ENCODE results near the gene MTNR1A. TPM values are rescaled to one million over a fixed set of nuclear protein-coding genes. Genes with fewer than 3 reads are reported as not detected.

The MTNR1A gene
- total and polyA plus RNA-seq, 2 experiments from 2014 or later, result 0.10 to 0.60 TPM

DNA sequence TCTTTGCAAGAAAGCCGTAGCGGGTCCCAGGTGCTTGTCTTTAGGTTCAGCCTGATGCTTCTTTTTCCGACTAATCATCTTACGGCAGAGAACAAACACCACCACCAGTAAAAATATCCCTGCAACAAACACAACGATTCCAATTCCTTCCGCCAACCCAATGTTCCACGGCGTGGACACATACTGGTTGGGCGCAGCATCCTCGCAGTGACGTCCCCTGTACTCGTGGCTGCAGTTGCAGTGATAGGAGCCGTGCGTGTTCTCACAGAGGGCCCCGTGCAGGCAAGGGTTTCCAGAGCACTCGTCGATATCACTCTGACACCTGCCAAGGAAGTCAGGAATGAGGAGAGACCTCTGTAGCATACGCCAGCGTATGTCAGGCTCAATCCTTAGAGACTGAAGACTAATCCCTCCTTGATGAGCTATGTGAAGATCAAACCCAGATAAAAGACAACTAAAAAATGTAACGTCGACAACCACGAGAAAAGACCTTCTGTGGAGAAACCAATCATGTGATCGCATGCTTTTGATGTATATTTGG is 41.6 kb upstream of the MTNR1A start:
- no peak for DNase-seq (ENCODE audit: low read depth in 1 of 2, low spot score in 1 of 2)
- no peaks in the 10 kb centered on the region for H3K4me1 ChIP-seq (ENCODE audit: low read depth)
- peaks cover 74% of the 10 kb centered on the region for H3K36me3 ChIP-seq
- no peak overlapping the region for H3K4me3 ChIP-seq
- no peaks in the 10 kb centered on the region for H3K27me3 ChIP-seq
- TF ChIP-seq, protein P1, sequence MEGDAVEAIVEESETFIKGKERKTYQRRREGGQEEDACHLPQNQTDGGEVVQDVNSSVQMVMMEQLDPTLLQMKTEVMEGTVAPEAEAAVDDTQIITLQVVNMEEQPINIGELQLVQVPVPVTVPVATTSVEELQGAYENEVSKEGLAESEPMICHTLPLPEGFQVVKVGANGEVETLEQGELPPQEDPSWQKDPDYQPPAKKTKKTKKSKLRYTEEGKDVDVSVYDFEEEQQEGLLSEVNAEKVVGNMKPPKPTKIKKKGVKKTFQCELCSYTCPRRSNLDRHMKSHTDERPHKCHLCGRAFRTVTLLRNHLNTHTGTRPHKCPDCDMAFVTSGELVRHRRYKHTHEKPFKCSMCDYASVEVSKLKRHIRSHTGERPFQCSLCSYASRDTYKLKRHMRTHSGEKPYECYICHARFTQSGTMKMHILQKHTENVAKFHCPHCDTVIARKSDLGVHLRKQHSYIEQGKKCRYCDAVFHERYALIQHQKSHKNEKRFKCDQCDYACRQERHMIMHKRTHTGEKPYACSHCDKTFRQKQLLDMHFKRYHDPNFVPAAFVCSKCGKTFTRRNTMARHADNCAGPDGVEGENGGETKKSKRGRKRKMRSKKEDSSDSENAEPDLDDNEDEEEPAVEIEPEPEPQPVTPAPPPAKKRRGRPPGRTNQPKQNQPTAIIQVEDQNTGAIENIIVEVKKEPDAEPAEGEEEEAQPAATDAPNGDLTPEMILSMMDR (IDR thresholded peaks at IDR 0.05; ENCODE audit: low read depth, low read length), result no peak
- H3K27ac ChIP-seq, result no peak overlapping the region
- H3K9me3 ChIP-seq (ENCODE audit: low read depth), result no peaks in the 10 kb centered on the region

DNA sequence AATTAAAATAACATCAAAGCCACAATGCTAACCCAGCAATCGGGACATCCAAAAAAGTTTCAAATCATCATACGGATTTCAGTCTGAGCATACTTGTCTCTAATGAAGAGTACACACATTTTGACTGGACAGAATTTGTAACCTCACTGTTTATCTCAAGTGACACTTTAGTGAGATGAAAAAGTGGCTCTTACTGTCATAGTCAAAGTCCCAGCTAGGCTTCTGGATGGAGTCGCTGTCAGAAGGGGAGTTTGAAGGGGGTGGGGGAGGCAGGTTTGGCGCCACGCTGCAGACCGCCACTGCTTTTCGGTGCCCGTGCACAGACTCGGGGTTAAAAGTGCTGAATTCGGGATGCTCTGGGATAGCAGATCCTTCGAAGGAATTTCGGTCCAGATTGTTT is 41.0 kb upstream of the MTNR1A start:
- peaks cover 69% of the 10 kb centered on the region for H3K36me3 ChIP-seq
- H3K4me3 ChIP-seq, result no peak overlapping the region
- no peak for DNase-seq (ENCODE audit: low read depth in 1 of 2, low spot score in 1 of 2)
- no peaks in the 10 kb centered on the region for H3K4me1 ChIP-seq (ENCODE audit: low read depth)
- H3K27ac ChIP-seq, result no peak overlapping the region
- TF ChIP-seq, protein P1 (IDR thresholded peaks at IDR 0.05; ENCODE audit: low read depth, low read length), result no peak
- H3K27me3 ChIP-seq, result no peaks in the 10 kb centered on the region
- no peaks in the 10 kb centered on the region for H3K9me3 ChIP-seq (ENCODE audit: low read depth)

DNA sequence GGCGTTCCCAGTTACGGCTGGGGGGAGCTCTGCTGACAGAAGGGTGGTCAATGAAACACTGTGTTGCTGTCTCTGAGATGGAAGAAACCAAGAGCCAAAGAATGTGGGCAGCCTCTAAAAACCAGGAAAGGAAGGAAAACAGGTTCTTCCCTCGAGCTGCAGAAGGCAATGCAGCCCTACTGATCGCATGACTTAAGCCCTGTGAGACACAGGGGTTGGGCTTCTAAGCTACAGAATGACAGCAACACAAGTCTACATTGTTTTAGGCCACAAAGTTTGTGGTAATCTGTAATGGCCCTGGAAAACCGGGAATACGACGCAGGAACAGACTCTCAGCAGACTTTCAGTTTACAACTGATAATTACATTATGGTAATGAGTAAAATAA is 38.2 kb upstream of the MTNR1A start:
- H3K36me3 ChIP-seq, result peaks cover 50% of the 10 kb centered on the region
- no peak for DNase-seq (ENCODE audit: low read depth in 1 of 2, low spot score in 1 of 2)
- no peak overlapping the region for H3K27ac ChIP-seq
- H3K4me1 ChIP-seq (ENCODE audit: low read depth), result no peaks in the 10 kb centered on the region
- TF ChIP-seq, protein P1 (IDR thresholded peaks at IDR 0.05; ENCODE audit: low read depth, low read length), result no peak
- H3K27me3 ChIP-seq, result no peaks in the 10 kb centered on the region
- no peak overlapping the region for H3K4me3 ChIP-seq
- no peaks in the 10 kb centered on the region for H3K9me3 ChIP-seq (ENCODE audit: low read depth)

DNA sequence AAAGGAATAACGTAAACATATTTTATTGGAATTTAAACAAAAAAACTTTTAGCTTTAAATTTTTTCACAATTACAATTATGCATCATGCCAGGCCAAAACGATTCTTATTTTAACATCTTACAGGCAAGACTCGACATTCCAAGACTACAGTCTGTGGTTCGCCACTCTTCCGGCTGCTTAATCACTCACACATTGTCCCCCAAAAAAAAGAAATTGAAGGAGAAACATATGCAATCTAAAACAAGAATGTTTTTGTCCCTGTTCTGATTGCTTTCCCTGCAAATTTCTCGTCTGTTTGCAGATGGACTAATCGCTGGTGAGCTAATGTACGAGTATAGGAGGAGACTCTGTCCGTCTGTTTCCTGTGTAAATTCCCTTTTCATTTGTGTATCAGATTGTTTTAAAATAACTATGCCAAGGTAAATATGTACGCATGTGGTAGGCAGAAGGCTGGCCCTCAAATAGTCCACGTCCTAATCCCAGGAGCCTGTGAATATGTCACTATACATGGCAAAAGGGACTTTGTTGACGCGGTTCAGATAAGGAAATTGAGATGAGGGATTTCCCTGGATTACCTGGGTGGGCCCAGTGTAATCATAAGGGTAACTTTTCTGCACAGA is 37.7 kb upstream of the MTNR1A start:
- Histone ChIP-seq H3K36me3 (peaks cover 50% of the 10 kb centered on the region), H3K27ac (no peak overlapping the region), H3K4me3 (no peak overlapping the region), H3K9me3 (ENCODE audit: low read depth) (no peaks in the 10 kb centered on the region), H3K27me3 (no peaks in the 10 kb centered on the region), H3K4me1 (ENCODE audit: low read depth) (no peaks in the 10 kb centered on the region)
- DNase-seq (ENCODE audit: low read depth in 1 of 2, low spot score in 1 of 2), result no peak
- TF ChIP-seq, protein P1 (IDR thresholded peaks at IDR 0.05; ENCODE audit: low read depth, low read length), result no peak

DNA sequence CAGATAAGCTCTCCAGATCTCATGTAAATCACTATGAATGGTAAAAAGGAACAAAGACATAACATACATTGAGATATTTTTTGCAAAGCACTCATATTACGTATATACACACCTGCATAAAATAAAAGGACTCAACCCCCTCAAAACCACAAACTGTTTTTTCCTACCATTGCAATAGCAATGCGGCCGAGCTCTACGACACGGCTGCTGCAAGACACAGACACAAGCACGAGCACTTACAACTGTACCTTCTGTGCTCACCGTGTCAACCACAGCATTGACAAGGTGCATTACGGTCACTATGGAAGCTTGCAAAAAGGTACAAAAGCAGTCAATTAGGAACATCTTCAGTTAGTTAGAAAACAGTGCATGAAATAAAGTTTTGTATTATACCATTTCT is 37.1 kb upstream of the MTNR1A start:
- Histone ChIP-seq H3K9me3 (ENCODE audit: low read depth) (no peaks in the 10 kb centered on the region), H3K4me3 (no peak overlapping the region), H3K4me1 (ENCODE audit: low read depth) (no peaks in the 10 kb centered on the region), H3K27ac (no peak overlapping the region), H3K36me3 (peaks cover 46% of the 10 kb centered on the region), H3K27me3 (no peaks in the 10 kb centered on the region)
- TF ChIP-seq, protein P1 (IDR thresholded peaks at IDR 0.05; ENCODE audit: low read depth, low read length), result no peak
- DNase-seq (ENCODE audit: low read depth in 1 of 2, low spot score in 1 of 2), result no peak
